ENCODE measurements around the gene VDAC1. TPM values are rescaled to one million over a fixed set of nuclear protein-coding genes. Genes with fewer than 3 reads are reported as not detected.
"Not testable (repeated sequence)": the region's sequence is repeated elsewhere in the genome, so short reads cannot be mapped to it uniquely, and the experiment has no call there.

The VDAC1 gene
- total RNA-seq, 1 donor from 2014 or later = 240 TPM

GRCh38 chr5:133969654-133970324 is 35.0 kb downstream of the VDAC1 start:
- intact Hi-C loops (cut with micrococcal nuclease) = loop anchor here (2.0 kb wide), 1 partner anchor 69 kb away; no protein-coding TSS in a partner anchor

GRCh38 chr5:133968204-133968980 is 36.4 kb downstream of the VDAC1 start, which contains the start of gene C5orf15:
Gene C5orf15 (minus strand): TSS chr5:133968625. CDS start chr5:133968584, 41 bp downstream.
- intact Hi-C loops (cut with micrococcal nuclease) = loop anchor here (1.0 to 2.0 kb wide), 3 partner anchors 35 to 70 kb away; no protein-coding TSS in a partner anchor

- intact Hi-C loops (cut with micrococcal nuclease) = loop anchor here (1.0 to 2.0 kb wide), 3 partner anchors 36 to 71 kb away; no protein-coding TSS in a partner anchor
These were observed 37.0 kb downstream of the VDAC1 start for GRCh38 chr5:133967698-133968203.

GRCh38 chr5:133967124-133967523 is 37.7 kb downstream of the VDAC1 start:
- intact Hi-C loops (cut with micrococcal nuclease) = no loop called here

- intact Hi-C loops (cut with micrococcal nuclease) = no loop called here
These were observed 38.7 kb downstream of the VDAC1 start for GRCh38 chr5:133966090-133966489.

- intact Hi-C loops (cut with micrococcal nuclease) = no loop called here
These were observed 41.2 kb downstream of the VDAC1 start for GRCh38 chr5:133963493-133964128.

GRCh38 chr5:133962801-133963476 is 41.8 kb downstream of the VDAC1 start:
- intact Hi-C loops (cut with micrococcal nuclease) = no loop called here

- intact Hi-C loops (cut with micrococcal nuclease) = no loop called here
These were observed 42.6 kb downstream of the VDAC1 start for GRCh38 chr5:133962131-133962530.

- intact Hi-C loops (cut with micrococcal nuclease) = no loop called here
These were observed 45.1 kb downstream of the VDAC1 start for GRCh38 chr5:133959643-133960042.

- intact Hi-C loops (cut with micrococcal nuclease) = no loop called here
These were observed 47.2 kb downstream of the VDAC1 start for GRCh38 chr5:133957591-133957990.

- intact Hi-C loops (cut with micrococcal nuclease) = no loop called here
These were observed 47.7 kb downstream of the VDAC1 start for GRCh38 chr5:133957080-133957479.

GRCh38 chr5:133956196-133956595 is 48.6 kb downstream of the VDAC1 start:
- intact Hi-C loops (cut with micrococcal nuclease) = not testable (repeated sequence)

- intact Hi-C loops (cut with micrococcal nuclease) = no loop called here
These were observed 51.1 kb downstream of the VDAC1 start for GRCh38 chr5:133953568-133954145.

- intact Hi-C loops (cut with micrococcal nuclease) = no loop called here
These were observed 51.8 kb downstream of the VDAC1 start for GRCh38 chr5:133952729-133953567.

GRCh38 chr5:133950821-133951612 is 53.8 kb downstream of the VDAC1 start:
- intact Hi-C loops (cut with micrococcal nuclease) = no loop called here

GRCh38 chr5:133948721-133949120 is 56.1 kb downstream of the VDAC1 start:
- intact Hi-C loops (cut with micrococcal nuclease) = no loop called here

GRCh38 chr5:133947431-133947841 is 57.3 kb downstream of the VDAC1 start:
- intact Hi-C loops (cut with micrococcal nuclease) = no loop called here

GRCh38 chr5:133945568-133945967 is 59.2 kb downstream of the VDAC1 start:
- intact Hi-C loops (cut with micrococcal nuclease) = no loop called here
